OCI-LY7 (cell line): ENCODE measurements around the gene ZNF516. TPM values are rescaled to one million over a fixed set of nuclear protein-coding genes. Genes with fewer than 3 reads are reported as not detected.

ENCODE experiments used
- BruUV-seq: library from RNA; stranded (reverse); fragments of 400-500 nt; replicated peaks from 2 replicates; lab custom pipeline; 2021; lab: Mats Ljungman, UMichigan
- CTCF ChIA-PET: fragments of 300-600 bp; sonication (Branson Sonifier 250); formaldehyde crosslinking; loops from one replicate; lab custom pipeline; 2022; ENCODE audit warnings: antibody characterized with exemption; ENCODE audit not compliant: unreplicated experiment; lab: Charles Lee
- POLR2A ChIA-PET: fragments of 300-600 bp; sonication (Branson Sonifier 250); formaldehyde crosslinking; loops from one replicate; lab custom pipeline; 2022; ENCODE audit warnings: antibody characterized with exemption; lab: Charles Lee
- DNase-seq: peaks from one replicate; pipeline ENCODE4 v3.0.0-alpha.2; 2015; ENCODE audit warnings: low spot score
- H2AFZ ChIP-seq: fragments of 200-600 bp; sonication (generic), shearing (Covaris generic); 2 replicates; pipeline ENCODE4 v1.6.1; 2014; ENCODE audit warnings: mild to moderate bottlenecking, antibody characterized with exemption, low read length, moderate library complexity
- H3K27ac ChIP-seq: fragments of 200-600 bp; sonication (generic); 2 replicates; pipeline ENCODE4 v1.5.1; 2014; ENCODE audit warnings: mixed run types, low read depth, mild to moderate bottlenecking, moderate library complexity, low read length, inconsistent platforms; ENCODE audit not compliant: poor library complexity, severe bottlenecking
- H3K36me3 ChIP-seq: fragments of 200-600 bp; sonication (generic); 2 replicates; pipeline ENCODE4 v1.6.1; 2014; ENCODE audit warnings: mild to moderate bottlenecking, antibody characterized with exemption, low read length, moderate library complexity, mixed read lengths; ENCODE audit not compliant: insufficient read depth
- H3K4me1 ChIP-seq: fragments of 200-600 bp; sonication (generic); 2 replicates; pipeline ENCODE4 v1.5.1; 2014; ENCODE audit warnings: mild to moderate bottlenecking, low read length; ENCODE audit not compliant: insufficient read depth, poor library complexity, severe bottlenecking
- H3K4me2 ChIP-seq: fragments of 200-600 bp; sonication (generic); 2 replicates; pipeline ENCODE4 v1.6.1; 2014; ENCODE audit warnings: mild to moderate bottlenecking, low read length
- H3K4me3 ChIP-seq: fragments of 200-600 bp; sonication (generic); 2 replicates; pipeline ENCODE4 v1.5.1; 2014; ENCODE audit warnings: mild to moderate bottlenecking, low read depth, low read length; ENCODE audit not compliant: poor library complexity, severe bottlenecking
- H3K79me2 ChIP-seq: fragments of 200-600 bp; sonication (generic); 2 replicates; pipeline ENCODE4 v1.6.1; 2016; ENCODE audit warnings: low read depth, mild to moderate bottlenecking, low read length, moderate library complexity, mixed read lengths; ENCODE audit not compliant: insufficient read depth
- H3K9me2 ChIP-seq: fragments of 200-600 bp; sonication (generic); 2 replicates; pipeline ENCODE4 v1.6.1; 2016; ENCODE audit warnings: mild to moderate bottlenecking, low read length, mixed read lengths; ENCODE audit not compliant: insufficient read depth
- H3K9me3 ChIP-seq: fragments of 200-600 bp; sonication (generic); 2 replicates; pipeline ENCODE4 v1.6.1; 2014; ENCODE audit warnings: mild to moderate bottlenecking, mixed run types, low read length, mixed read lengths
- H4K20me1 ChIP-seq: fragments of 200-600 bp; sonication (generic); 2 replicates; pipeline ENCODE4 v1.6.1; 2014; ENCODE audit warnings: mild to moderate bottlenecking, antibody characterized with exemption, low read length, moderate library complexity, mixed read lengths; ENCODE audit not compliant: insufficient read depth
- EZH2phosphoT487 ChIP-seq: fragments of 200-600 bp; sonication (generic); IDR thresholded peaks from 2 replicates; pipeline ENCODE4 v1.6.1; 2018; ENCODE audit warnings: low read depth, borderline replicate concordance, mild to moderate bottlenecking, mixed run types, antibody characterized with exemption, low read length, moderate library complexity, mixed read lengths
- intact Hi-C: fragments of 100-400 bp; cut with micrococcal nuclease; formaldehyde crosslinking; loops from one replicate; pipeline ENCODE4 v1.10.0; 2022; ENCODE audit not compliant: unreplicated experiment
- total RNA-seq, 2 experiments: library from RNA; depleted of rRNA in 1 of 2; stranded (reverse); fragments of >200 nt in 1 of 2; shearing (Covaris generic) in 1 of 2; gene quantifications; 2 replicates each; pipeline ENCODE4 v1.2.3, GENCODE V29; 2014 to 2022
- TF ChIP-seq, protein P1 (sequence below): fragments of 200-600 bp; sonication (generic); conservative IDR thresholded peaks from 2 replicates; pipeline ENCODE4 v1.5.1; 2014; ENCODE audit warnings: mild to moderate bottlenecking, antibody characterized with exemption, low read length, moderate library complexity, mixed read lengths

ZNF516 gene
- total RNA-seq, 2 experiments from 2014 or later, result 16.2 to 32.3 TPM

DNA sequence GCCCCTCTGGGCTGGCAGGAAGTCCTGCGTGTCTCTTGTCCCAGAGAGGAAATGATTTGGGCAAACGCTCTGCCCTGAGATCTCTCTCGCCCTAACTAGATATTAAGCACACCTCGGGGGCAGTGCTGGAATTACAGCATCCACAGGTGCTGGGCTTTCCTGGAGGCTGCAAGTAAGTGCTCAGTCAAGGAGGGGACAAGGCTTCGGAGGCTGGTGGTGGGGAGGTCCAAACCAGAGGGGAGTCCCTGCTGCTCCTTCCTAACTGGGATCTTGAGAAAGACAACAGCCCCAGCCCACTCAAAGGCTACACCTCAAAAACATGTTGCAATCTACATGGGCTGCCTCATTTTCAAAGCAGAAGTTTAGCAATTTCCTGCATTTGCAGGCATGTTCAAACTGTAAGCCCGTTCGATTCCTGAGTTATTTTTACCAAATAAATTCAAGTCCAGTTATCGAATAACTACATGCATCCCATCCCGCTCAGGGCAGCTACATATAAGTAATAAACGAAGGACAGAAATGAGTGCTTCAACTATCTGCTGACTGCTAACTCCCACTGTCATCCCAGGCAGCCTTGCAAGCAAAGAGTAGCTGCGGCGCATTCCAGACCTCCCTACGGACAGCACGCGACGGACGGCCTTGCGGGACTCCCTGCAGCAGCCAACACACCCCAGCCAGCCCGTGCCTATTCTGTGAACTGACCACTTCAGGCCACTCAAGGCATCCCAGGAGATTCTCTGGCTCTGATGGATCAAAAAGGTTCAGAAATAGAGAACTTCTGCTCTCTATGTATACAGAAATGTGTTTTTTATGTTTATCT lies 27.5 kb downstream of the ZNF516 start:
- peaks cover 4% of the 10 kb centered on the region; the same call in 1 of the 2 replicates for H4K20me1 ChIP-seq
- H3K4me1 ChIP-seq, result peaks cover 10% of the 10 kb centered on the region
- H3K4me2 ChIP-seq, result peak overlapping the region; percentile 6; the same call in 1 of the 2 replicates
- intact Hi-C loops, result no loop called here
- H3K4me3 ChIP-seq, result no peak overlapping the region
- H3K27ac ChIP-seq, result no peak overlapping the region
- no peak for TF ChIP-seq EZH2phosphoT487
- TF ChIP-seq, protein P1, sequence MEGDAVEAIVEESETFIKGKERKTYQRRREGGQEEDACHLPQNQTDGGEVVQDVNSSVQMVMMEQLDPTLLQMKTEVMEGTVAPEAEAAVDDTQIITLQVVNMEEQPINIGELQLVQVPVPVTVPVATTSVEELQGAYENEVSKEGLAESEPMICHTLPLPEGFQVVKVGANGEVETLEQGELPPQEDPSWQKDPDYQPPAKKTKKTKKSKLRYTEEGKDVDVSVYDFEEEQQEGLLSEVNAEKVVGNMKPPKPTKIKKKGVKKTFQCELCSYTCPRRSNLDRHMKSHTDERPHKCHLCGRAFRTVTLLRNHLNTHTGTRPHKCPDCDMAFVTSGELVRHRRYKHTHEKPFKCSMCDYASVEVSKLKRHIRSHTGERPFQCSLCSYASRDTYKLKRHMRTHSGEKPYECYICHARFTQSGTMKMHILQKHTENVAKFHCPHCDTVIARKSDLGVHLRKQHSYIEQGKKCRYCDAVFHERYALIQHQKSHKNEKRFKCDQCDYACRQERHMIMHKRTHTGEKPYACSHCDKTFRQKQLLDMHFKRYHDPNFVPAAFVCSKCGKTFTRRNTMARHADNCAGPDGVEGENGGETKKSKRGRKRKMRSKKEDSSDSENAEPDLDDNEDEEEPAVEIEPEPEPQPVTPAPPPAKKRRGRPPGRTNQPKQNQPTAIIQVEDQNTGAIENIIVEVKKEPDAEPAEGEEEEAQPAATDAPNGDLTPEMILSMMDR, result no peak
- no peaks in the 10 kb centered on the region for H3K9me3 ChIP-seq
- ChIA-PET POLR2A (no interaction called here), CTCF (no interaction called here)
- H3K9me2 ChIP-seq, result no peaks in the 10 kb centered on the region
- H2AFZ ChIP-seq, result no peak overlapping the region
- DNase-seq, result no peak
- H3K36me3 ChIP-seq, result peaks cover 12% of the 10 kb centered on the region
- BruUV-seq, result no TSS peak
- H3K79me2 ChIP-seq, result peaks cover 62% of the 10 kb centered on the region

DNA sequence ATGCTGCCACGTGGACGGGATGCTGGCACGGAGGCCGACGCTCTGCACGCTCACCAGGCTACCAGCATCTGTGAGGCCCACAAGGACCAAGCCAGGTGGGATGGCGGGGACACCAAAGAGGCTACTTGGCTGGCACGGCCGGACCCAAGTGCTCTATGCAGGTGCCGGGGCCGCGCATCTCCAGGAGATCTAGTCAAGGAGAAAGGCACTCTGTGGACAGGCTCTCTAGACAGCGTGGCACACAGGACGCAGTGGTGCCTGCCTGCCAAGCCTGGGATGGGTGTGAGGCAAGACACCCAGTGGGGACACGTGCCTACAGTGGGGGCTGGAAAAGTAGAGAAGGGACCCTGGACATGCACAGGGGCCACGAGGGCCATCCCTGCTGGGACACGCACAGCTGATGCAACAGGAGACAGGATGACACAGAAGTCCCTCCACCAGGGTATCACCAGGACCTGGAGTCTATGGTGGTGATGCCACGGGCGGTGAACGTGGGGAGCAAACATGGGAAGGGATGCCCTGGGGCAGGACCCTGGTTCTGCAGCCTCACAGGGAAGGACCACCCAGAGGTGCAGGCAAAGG lies 28.5 kb downstream of the ZNF516 start:
- H3K9me2 ChIP-seq, result no peaks in the 10 kb centered on the region
- H3K36me3 ChIP-seq, result peaks cover 7% of the 10 kb centered on the region
- POLR2A ChIA-PET, result no interaction called here
- DNase-seq, result no peak
- H3K27ac ChIP-seq, result no peak overlapping the region
- H3K4me2 ChIP-seq, result no peak overlapping the region
- intact Hi-C loops, result no loop called here
- H3K79me2 ChIP-seq, result peaks cover 56% of the 10 kb centered on the region
- no peak for TF ChIP-seq EZH2phosphoT487
- TF ChIP-seq, protein P1, result no peak
- BruUV-seq, result no TSS peak
- H4K20me1 ChIP-seq, result peaks cover 4% of the 10 kb centered on the region; the same call in 1 of the 2 replicates
- no peak overlapping the region for H2AFZ ChIP-seq
- CTCF ChIA-PET, result no interaction called here
- no peak overlapping the region for H3K4me3 ChIP-seq
- peaks cover 10% of the 10 kb centered on the region for H3K4me1 ChIP-seq
- no peaks in the 10 kb centered on the region for H3K9me3 ChIP-seq
